GM19324 (cell line): Measurements from ENCODE around the gene ARHGEF17.
"Not testable (repeated sequence)": the region's sequence is repeated elsewhere in the genome, so short reads cannot be mapped to it uniquely, and the experiment has no call there.

Experiments used
- ATAC-seq: cut with Tn5 transposase; IDR thresholded peaks from one replicate; pipeline ENCODE4 v1.9.1; 2021; ENCODE audit warnings: mild to moderate bottlenecking, moderate library complexity; ENCODE audit not compliant: unreplicated experiment, low FRiP score

Gene ARHGEF17

DNA sequence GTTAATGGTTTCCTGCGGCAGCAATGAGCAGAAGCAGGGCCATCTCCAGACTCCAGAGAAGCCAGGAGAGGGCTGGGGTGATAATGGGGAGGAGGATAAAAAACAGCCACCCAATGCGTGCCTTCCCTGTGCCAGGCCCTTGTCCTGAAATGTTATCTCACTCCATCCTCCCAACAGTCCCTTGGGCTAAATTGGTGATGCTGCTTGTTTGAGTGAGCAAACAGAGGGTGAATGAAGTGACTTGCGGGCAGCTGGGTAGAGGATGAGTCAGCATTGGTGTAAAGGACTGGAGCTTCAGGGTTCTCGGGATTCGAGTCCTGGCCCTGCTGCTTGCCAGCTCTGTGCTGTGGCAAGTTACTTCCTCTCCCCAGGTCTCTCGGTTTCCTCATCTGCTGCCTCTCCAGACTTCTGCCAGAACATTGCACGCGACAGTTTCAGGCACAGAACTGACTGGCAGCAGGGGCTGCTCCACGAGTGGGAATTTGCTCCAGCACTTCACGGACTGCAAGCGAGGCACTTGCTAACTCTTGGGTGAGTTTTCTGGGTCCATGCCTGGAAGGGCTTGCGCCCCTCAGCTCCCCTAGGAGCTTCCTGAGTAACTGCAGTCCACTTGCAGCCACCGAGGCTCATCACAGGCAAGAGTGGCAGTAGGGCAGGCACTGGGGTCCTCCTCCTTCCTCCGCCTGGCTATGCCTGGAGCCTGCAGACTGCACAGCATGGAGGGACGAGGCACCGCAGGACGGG, 36.0 kb upstream of the ARHGEF17 start, which contains the start of gene P2RY6:
P2RY6 (plus strand) TSS at position 403 of the 744 bp plus-strand sequence. CDS start 24,181 bp downstream, outside the sequence.
- ATAC-seq = no peak

DNA sequence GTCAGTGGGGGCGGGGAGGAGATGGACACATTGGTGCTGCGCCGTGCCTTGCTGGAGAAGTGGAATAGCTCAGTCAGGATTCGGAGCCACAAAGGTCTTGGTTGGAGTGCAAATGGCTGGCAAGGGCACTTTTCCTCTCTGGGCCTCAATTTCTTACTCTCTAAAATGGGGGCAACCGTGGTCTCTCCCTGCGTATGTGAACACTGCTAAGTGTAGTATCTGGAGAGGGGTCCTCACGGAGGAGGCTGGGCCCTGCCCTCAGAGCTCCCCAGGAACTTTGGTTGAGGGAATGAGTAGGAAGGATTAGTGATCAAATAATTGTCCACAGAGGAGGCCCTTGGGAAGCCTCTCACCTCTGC, 35.4 kb upstream of the ARHGEF17 start:
- no peak for ATAC-seq

DNA sequence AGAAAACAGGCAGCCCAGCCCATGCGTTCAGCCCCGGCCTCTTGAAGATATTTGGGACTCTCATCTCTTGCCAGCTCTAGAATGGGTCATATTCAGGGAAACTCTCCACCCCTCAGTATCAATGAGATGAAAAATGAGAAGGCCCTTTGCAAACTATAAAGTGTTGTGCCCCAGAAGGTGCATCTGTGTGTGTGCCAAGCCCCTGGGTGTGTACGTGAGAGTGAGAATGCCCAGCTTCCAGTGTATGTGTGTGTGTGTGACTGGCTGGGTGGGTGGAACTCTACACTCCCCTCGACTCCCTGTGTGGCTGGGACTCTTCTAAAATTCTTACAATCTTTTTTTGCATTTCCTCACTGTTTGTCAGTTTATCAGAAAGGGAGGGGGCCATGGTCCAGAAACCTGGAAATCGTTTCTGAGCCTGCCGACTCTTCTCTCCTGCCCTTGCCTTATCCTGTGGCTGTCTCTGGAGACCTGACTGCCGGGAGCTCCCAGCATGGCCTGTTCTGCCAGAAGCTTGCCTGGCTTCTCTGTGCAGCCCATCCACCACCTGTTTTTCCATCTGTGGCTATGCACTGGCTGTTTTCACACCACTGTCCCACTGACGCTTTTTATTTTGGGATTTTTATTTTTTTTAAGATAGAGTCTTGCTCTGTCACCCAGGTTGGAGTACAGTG, 34.7 kb upstream of the ARHGEF17 start:
- no peak for ATAC-seq

DNA sequence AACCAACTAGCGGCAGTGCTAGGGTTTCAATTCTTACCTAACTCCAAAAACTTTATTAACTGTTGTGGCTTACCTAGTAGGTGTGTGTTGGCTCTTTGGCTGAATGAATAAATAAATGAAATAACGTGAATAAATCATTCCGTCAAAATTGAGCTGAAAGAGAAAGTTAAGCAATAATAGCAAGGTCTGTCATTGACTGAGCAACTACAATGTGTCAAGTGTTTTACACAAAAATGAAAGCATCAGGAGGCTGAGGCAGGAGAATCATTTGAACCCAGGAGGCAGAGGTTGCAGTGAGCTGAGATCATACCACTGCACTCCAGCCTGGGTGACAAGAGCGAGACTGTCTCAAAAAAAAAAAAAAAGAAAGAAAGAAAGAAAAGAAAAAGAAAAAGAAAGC, 33.9 kb upstream of the ARHGEF17 start:
- ATAC-seq = not testable (repeated sequence)

DNA sequence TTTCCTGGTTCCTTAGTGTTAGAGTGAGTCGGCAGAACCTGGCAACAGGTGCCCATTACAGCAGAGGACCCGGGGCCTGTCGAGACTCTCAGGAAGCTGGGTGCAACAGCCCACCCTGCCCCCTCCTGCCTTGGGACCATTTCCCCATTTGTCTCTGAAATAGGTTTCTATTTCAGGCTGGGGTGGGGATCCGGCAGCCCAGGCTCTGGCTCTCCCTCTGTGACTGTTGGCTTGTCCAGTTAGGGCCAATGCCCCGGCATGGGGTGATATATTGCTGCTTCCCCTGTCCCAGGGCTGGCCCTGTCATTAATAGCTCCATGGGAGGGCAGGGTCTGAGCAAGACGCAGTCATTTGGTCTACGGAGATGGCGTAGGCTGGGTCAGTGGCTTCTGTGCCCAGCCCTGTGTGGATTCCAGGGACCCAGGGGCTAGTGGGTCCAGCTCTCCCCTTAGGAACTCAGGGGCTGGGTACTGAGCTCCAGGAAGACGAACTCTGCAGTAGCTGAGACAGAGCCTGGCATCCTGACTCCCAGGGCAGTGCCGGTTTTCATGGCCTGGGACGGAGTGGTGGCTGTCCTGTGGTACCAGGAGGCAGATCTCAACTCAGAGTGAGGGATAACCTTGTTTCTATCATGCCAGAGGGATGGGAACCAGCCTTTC, 33.2 kb upstream of the ARHGEF17 start:
- no peak for ATAC-seq

DNA sequence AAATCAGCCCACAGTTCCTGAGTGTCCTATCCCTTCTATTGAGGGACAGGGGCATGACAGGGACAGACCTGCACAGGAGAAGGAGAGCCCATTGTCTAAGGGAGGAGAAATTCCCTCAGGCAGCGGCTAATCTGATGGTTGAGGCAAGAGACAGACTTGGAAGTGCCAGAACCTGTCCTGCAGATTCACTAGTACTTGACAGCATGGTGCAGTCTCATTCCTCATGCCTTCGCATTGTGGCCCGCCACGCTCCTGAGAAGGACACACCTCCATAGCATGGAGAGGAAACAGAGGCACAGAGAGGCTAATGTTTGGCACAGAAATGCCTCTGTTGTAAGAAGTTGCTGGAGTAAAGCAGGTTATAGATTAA, 32.7 kb upstream of the ARHGEF17 start:
- no peak for ATAC-seq

DNA sequence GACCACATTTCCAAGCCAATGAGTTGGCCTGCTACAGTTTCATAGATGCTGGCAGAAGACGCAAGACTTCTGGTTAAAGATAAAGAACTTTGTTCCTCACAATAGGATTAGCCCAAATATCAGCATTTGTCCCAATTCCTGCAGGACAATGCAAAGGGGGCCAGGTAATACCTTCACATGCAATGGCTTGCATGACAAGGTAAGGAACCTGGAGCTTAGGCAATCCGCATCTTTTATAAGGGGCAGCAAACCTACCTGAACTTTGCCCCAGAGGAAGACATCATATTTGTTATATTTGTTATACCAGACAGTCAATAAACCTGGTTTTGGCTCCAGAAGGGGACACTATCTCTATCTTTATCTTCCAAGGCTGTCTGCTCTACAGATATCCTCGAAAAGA, 30.6 kb upstream of the ARHGEF17 start:
- ATAC-seq = no peak

DNA sequence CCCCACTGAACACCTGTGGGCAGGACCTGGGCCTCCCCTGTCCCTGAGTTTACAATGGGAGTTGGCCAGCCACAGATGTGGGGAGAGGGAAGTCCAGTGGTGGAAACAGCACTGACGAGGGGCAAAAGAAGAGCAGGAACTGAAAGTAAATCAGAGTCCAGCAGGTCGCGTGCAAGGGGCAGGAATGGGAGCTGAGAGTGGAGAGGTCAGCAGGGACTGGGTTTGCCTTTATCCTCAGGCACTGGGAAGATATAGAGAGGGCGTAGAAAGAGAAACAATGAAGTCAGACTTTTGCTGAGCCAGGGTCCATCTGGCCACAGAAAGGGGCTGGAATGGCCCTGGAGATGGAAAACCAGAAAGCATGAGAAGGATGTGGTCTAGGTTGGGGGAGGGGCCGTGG, 27.4 kb upstream of the ARHGEF17 start:
- ATAC-seq = no peak

DNA sequence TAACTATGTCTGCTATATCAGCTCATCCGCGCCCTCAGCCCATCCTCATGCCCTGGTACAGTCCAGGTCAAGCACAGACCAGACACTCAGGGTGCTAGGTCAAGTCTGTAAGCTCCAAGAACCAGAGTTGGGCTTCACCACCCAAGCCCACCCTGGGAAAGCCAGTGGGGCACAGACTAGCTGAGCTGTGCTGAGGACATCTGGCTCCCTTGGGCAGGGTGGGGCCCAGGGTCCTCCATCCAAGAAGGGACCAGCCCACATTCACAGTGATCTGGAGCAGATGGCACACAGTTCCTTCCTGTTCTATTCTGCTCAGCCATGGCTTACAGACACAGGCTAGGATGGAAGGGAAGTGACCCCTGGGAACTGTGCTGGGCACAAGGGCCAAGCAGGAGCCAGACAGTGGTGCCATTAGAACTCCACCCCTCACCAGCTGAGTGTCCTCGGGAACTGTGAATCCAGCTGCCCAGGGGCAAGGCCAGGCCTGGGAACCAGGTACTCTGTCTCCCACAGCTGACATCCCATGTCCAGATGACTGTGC, 26.8 kb upstream of the ARHGEF17 start:
- ATAC-seq = no peak

DNA sequence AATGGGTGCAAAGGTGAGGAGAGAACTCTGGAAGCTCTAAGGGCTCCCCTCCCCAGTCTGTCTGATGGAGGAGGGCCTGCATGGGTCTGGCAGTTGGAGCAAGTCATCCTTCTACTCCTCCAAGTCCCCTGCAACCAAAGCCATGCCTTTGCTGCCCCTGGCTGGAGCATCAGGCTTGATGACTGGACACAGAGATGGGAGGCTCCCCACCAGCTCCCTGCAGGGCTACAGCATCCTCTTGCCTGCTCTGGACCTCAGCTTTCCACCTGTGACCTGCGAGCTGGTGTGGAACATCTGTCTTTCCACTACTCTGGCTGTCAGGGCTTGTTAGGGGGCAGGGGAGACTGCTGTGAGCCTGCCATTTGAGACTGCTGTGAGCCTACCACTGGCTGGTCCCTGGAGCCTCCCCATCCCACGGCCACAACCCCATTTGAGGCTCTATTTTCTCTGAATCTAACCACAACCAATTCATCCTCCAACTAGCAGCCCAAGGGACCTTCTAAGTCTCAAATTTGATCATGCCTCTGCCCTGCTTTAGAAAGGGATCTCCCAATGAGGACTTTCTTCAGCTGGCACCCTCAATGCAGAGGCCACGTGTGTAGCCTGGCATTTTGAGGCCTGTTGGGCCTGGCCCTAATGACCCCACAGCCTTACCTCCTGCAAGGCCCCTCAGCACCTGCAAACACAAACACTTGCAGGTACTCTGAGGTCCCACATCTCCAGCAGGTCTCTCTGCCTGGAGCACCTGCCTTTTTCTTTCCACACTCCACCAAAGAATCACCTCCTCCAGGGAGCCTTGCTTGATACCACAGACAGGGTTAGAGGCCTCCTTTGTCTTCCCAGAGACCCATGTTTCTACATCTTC, 26.0 kb upstream of the ARHGEF17 start:
- ATAC-seq = no peak

DNA sequence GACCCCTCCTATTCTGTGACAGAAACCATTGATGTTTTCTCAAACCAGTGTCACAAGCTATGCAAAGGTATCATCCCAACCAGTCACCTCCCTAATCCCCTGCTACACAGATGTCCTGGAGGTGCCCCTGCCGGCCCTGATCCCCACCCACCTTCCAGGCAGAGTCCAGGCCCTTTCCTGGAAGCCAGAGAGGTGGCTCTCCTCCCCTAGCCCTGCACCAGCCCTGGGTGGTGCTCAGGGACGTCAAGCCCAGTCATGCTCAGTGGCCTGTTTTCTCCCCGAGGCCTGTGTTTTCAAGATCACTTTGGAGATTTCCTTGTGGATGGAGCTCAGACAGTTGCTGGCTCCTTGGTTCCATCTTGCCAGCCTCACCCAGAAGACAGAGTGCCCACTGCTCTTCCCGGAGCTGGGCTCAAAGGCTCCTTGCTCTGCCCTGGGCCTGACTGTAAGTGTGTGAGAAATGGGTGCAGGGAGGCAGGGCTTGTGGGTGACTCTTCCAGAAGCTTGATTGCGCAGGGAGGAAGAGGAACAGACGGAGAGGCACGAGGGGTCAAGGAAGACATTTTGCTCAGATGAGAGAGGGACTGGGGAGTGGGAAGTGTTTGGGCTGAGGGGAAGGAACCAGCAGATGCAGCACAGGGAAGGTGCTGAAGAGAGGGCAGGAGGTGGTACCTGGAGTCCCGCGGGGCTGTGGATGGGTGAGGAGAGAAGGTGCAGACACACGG, 24.6 kb upstream of the ARHGEF17 start:
- no peak for ATAC-seq

DNA sequence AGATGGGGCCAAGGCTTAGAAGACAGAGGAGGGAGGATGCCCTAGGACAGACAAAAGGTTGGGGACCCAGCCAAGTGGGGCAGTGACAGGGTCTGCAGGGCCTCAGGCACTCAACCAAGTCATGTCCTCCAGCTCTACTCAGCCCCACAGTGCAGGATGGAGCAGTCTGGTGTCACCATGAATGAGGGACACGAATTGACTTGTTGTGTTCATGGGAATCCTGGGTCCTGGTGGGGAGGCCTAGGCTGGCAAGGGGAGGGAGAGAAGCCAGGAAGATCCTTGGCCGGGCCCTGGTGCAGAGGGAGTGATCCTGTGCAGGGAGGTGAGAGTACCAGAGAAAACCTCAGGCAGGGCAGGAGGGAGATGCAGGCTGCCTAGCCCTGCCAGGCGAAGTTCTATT, 24.0 kb upstream of the ARHGEF17 start:
- ATAC-seq = no peak

DNA sequence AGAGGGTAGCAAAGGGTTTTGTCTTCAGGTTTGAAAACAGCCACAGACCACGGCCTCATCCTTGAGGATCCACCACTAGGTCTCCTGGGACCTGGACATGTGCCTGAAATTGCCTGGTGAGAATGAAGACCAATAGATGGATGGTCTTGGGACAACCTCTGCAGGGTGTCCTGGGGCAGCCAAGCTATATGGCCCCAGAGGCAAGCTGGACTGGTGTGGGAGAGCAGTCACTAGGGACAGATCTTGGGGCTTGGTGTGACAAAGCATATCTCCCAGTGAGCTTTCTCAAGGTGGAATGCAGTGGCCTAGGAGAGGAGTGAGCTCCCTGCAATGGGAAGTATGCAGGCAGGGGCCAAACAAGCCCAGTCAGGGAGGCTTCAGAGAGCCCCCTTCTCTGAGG, 22.4 kb upstream of the ARHGEF17 start:
- no peak for ATAC-seq

DNA sequence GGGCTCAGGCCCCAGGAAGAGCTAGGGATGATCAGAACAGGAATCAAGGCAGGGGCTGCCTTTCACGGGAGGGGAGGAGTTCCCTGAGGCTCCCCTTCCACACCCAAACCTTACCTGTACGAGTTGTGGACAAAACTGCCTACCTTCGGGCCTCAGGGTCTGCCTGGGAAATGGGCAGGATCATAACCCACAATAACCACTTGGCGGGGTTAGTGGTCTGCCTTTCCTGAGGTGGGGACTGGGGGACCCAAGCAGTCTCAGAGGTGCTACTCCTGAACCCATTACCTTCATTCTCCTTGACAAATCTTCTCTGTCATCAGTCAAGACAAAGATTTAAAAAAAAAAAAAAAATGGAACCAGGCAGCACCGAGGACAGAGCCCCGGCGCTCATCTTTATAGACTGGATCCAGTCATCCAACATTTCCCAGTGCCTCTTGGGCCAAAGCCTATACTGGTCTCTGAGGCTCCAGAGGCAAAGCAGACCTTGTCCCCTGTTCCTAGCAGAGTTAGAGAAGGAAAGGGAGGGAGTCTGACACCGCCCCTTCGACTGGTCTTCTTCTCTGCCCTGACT, 21.8 kb upstream of the ARHGEF17 start:
- ATAC-seq = no peak

DNA sequence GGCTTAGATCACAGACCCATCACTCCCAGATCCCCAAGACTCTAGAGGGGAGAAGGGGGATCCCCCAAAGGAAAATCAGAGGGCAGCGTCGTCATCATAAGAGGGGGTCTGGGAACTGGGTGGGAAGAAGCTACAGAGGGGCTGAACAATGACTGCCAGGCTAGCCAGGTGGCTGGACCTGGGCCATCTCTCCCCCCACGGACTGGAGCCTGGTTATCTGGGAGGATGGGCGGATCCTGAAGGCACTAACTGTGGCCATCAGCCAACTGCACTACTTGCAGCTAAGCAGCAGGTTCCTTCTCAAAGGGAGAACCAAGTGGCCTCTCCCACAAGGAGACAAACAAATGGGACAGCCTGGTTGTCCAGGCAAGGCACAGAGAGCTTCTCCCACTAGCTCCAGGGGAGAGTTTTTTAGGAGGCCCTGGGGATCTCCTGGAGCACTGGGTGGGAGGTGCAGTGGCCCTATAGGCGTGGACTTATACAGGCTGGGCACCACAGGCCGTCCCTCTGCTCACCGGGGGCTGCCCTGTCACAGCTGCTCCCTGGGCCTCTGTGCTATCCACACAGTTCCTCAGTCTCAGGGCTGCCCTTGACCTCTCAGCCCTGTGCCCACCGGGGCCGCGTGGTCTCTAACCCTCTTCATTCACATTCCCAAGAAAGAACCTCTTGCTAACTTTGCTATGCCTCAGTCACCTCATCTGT, 20.5 kb upstream of the ARHGEF17 start:
- ATAC-seq = no peak

DNA sequence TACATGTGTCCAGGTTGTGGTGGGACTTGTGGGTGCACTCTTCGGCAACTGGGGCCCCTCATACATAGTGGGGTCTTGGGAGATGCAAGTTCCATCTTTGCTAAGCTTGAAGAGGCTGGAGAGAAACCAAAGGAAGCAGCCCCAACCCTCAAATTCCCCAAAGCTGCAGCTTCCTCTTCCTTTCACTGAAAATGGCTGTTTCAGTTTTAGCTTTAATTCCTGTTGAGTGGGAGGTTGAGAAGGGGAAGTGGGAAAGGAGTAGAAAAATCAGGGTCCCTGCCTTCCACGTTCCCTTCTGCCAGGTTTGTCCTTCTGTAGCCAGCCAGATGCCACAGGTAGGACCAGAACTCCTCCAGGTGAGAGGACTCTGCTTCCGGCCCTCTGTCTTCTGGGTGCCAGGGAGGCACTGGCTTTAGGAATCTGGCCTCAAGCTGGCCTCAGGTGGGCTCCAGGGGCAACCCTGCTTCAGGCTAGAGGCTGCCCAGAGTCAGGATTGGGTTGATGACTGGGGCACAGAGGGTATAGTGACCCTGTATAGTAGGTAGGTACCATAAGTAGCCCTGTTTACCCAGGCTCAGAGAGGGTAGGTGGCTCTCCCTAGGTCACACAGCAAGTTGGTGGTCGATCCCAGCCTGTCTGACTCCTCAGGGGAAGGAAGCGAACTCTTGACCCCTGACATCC, 19.7 kb upstream of the ARHGEF17 start:
- ATAC-seq = peak; percentile 14

DNA sequence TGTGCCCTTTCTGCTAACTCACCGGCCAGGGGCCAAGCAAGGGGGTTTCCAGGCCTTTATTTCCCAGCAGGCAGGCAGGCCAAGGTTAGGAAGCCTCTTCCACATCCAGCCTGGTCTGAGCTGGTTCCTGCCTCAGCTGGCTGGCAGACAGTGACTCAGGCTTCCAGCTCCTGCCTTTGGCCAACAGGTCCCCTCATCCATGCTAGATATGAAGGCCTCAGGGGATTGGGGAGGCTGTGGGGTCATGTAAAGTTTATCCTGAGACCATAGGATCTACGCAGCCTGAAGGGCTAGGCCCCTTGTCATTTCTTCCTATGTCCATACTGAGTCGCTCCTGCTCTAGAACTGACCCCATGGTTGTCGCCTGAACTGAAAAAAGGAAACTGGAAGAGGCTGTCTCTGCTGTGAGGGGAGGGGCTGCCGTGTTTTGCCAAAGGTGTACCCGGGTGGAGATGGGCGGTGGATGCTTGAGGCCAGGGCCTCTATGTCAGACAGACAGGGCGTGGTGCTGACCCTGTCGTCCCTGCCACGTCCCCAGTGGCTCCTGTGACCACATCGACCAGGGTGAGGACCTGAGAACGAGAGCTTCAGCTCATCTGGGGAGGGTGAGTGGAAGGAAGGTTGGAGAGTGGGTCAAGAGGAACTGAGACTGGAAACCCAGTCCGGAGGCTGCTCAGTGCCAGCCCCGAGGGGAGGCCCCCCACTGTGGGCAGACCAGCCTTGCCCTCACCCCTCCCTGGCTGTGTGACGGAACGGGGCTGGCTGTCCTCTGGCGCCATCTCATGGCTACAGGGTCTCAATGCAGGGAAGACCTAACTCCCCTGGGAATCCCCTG, 19.0 kb upstream of the ARHGEF17 start:
- ATAC-seq = peak; percentile 58

DNA sequence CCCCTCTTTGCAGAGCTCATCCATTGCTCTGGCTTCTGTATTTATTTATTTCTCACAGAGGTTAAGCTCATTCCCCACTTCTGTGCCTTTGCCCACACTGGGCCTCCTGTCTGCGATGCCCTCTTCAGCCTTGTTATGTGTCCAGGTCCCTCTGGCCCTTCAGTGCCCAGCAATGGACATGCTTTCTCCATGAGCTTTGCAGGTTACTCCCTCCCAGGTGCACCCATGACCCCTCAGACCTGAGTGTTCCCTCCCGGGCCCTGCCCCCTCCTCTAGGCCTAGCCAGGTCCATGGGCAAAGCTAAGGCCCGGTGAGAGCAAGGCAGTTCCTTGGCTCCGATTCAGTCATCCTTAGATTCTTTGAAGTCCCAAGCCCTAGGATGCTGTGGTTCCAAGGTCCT, 17.5 kb upstream of the ARHGEF17 start:
- no peak for ATAC-seq
